ENCODE measurements around the gene MMEL1.

- TF ChIP-seq CTCF (IDR thresholded peaks at IDR 0.05), result no peak
- TF ChIP-seq, protein P1, sequence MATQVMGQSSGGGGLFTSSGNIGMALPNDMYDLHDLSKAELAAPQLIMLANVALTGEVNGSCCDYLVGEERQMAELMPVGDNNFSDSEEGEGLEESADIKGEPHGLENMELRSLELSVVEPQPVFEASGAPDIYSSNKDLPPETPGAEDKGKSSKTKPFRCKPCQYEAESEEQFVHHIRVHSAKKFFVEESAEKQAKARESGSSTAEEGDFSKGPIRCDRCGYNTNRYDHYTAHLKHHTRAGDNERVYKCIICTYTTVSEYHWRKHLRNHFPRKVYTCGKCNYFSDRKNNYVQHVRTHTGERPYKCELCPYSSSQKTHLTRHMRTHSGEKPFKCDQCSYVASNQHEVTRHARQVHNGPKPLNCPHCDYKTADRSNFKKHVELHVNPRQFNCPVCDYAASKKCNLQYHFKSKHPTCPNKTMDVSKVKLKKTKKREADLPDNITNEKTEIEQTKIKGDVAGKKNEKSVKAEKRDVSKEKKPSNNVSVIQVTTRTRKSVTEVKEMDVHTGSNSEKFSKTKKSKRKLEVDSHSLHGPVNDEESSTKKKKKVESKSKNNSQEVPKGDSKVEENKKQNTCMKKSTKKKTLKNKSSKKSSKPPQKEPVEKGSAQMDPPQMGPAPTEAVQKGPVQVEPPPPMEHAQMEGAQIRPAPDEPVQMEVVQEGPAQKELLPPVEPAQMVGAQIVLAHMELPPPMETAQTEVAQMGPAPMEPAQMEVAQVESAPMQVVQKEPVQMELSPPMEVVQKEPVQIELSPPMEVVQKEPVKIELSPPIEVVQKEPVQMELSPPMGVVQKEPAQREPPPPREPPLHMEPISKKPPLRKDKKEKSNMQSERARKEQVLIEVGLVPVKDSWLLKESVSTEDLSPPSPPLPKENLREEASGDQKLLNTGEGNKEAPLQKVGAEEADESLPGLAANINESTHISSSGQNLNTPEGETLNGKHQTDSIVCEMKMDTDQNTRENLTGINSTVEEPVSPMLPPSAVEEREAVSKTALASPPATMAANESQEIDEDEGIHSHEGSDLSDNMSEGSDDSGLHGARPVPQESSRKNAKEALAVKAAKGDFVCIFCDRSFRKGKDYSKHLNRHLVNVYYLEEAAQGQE (IDR thresholded peaks at IDR 0.05; ENCODE audit: insufficient read depth in 1 of 2, low read depth in 2 of 2, low read length in 1 of 2), result no peak
- no peak for TF ChIP-seq POLR2AphosphoS5 (IDR thresholded peaks at IDR 0.05; ENCODE audit: low read depth, low read length)
Observed at GRCh38 chr1:2602311-2602835, 30.4 kb downstream of the MMEL1 start.

Data from Panc1 (cell line).